T-helper 2 cell treated with Interferon-gamma antibody and Interleukin-4, amounts not matched to agents 100 ng/mL and 5 ng/mL, for 36 hours (primary cell): ENCODE results near the gene TGFBI. TPM values are rescaled to one million over a fixed set of nuclear protein-coding genes. Genes with fewer than 3 reads are reported as not detected.

ENCODE experiments used
- intact Hi-C: fragments of 100-400 bp; cut with micrococcal nuclease; formaldehyde crosslinking; loops from one replicate; pipeline ENCODE4 v1.15.1; 2023
- total RNA-seq: library from RNA; stranded (reverse); gene quantifications from 2 replicates; pipeline ENCODE4 v1.2.3, GENCODE V29; 2022

The TGFBI gene
- total RNA-seq = 0.45 TPM in 1 of 2 replicates, not detected in the other

- intact Hi-C loops = no loop called here
These were observed at the start of gene TGFBI for GRCh38 chr5:136028782-136029742. Gene TGFBI (plus strand): TSS chr5:136028988. CDS start chr5:136029056, 68 bp downstream.

GRCh38 chr5:135978993-135979392 lies 49.8 kb upstream of the TGFBI start:
- intact Hi-C loops = no loop called here

GRCh38 chr5:135979510-135979909 lies 49.3 kb upstream of the TGFBI start:
- intact Hi-C loops = no loop called here

- intact Hi-C loops = no loop called here
These were observed 48.2 kb upstream of the TGFBI start for GRCh38 chr5:135980620-135981019.

GRCh38 chr5:135985951-135986350 lies 42.8 kb upstream of the TGFBI start:
- intact Hi-C loops = no loop called here

- intact Hi-C loops = no loop called here
These were observed 42.4 kb upstream of the TGFBI start for GRCh38 chr5:135986401-135986800.

GRCh38 chr5:135986891-135987401 lies 41.8 kb upstream of the TGFBI start:
- intact Hi-C loops = no loop called here

GRCh38 chr5:135988546-135988945 lies 40.2 kb upstream of the TGFBI start:
- intact Hi-C loops = no loop called here

- intact Hi-C loops = no loop called here
These were observed 39.1 kb upstream of the TGFBI start for GRCh38 chr5:135989686-135990085.

GRCh38 chr5:135990528-135991255 lies 38.1 kb upstream of the TGFBI start:
- intact Hi-C loops = no loop called here

GRCh38 chr5:135991429-135991828 lies 37.4 kb upstream of the TGFBI start:
- intact Hi-C loops = no loop called here

GRCh38 chr5:135993335-135993879 lies 35.4 kb upstream of the TGFBI start:
- intact Hi-C loops = no loop called here

GRCh38 chr5:135993880-135994636 lies 34.7 kb upstream of the TGFBI start:
- intact Hi-C loops = no loop called here

GRCh38 chr5:135995976-135996375 lies 32.8 kb upstream of the TGFBI start:
- intact Hi-C loops = no loop called here

- intact Hi-C loops = no loop called here
These were observed 32.2 kb upstream of the TGFBI start for GRCh38 chr5:135996611-135997010.

- intact Hi-C loops = no loop called here
These were observed 31.0 kb upstream of the TGFBI start for GRCh38 chr5:135997673-135998335.

GRCh38 chr5:135998889-135999288 lies 29.9 kb upstream of the TGFBI start:
- intact Hi-C loops = no loop called here

- intact Hi-C loops = no loop called here
These were observed 29.2 kb upstream of the TGFBI start for GRCh38 chr5:135999406-136000139.

- intact Hi-C loops = no loop called here
These were observed 28.6 kb upstream of the TGFBI start for GRCh38 chr5:136000147-136000546.

GRCh38 chr5:136000932-136001331 lies 27.9 kb upstream of the TGFBI start:
- intact Hi-C loops = no loop called here
